Muscle of arm (tissue), 14 donors: ENCODE results near the gene FEM1A. TPM values are rescaled to one million over a fixed set of nuclear protein-coding genes. Genes with fewer than 3 reads are reported as not detected.
"Not testable (repeated sequence)": the region's sequence is repeated elsewhere in the genome, so short reads cannot be mapped to it uniquely, and the experiment has no call there.

Experiments
- DNase-seq: peaks from one replicate; pipeline ENCODE4 v3.0.0-alpha.2; 2013
- long read RNA-seq, 11 donors: transcript quantifications; one replicate each; lab custom pipeline, GENCODE V29; 2026
- polyA plus RNA-seq, 12 donors: library from polyadenylated mRNA; unstranded; fragments of 120-200 nt; gene quantifications; one replicate each; pipeline ENCODE4 v1.2.1, GENCODE V29; 2013; ENCODE audit not compliant: insufficient read length in 12 of 12

FEM1A gene
- 1 to 10 TPM in 11 of 12 donors, not detected in 1; 1.7 to 5.0 (median 2.7) TPM for polyA plus RNA-seq
- long read RNA-seq, donor 1, full-length matches to known transcripts = 51 of 136 reads
- long read RNA-seq, donor 1, partial matches to known transcripts = 85 of 136 reads
- long read RNA-seq, donor 1, other reads (novel, unspliced or antisense) = 0 of 136 reads
- long read RNA-seq, donor 2, full-length matches to known transcripts = 126 of 126 reads
- long read RNA-seq, donor 2, partial matches to known transcripts = 0 of 126 reads
- long read RNA-seq, donor 2, other reads (novel, unspliced or antisense) = 0 of 126 reads
- long read RNA-seq, donor 3, full-length matches to known transcripts = 61 of 61 reads
- long read RNA-seq, donor 3, partial matches to known transcripts = 0 of 61 reads
- long read RNA-seq, donor 3, other reads (novel, unspliced or antisense) = 0 of 61 reads
- long read RNA-seq, donor 4, full-length matches to known transcripts = 48 of 48 reads
- long read RNA-seq, donor 4, partial matches to known transcripts = 0 of 48 reads
- long read RNA-seq, donor 4, other reads (novel, unspliced or antisense) = 0 of 48 reads
- long read RNA-seq, donor 5, full-length matches to known transcripts = 185 of 185 reads
- long read RNA-seq, donor 5, partial matches to known transcripts = 0 of 185 reads
- long read RNA-seq, donor 5, other reads (novel, unspliced or antisense) = 0 of 185 reads
- long read RNA-seq, donor 6, full-length matches to known transcripts = 42 of 42 reads
- long read RNA-seq, donor 6, partial matches to known transcripts = 0 of 42 reads
- long read RNA-seq, donor 6, other reads (novel, unspliced or antisense) = 0 of 42 reads
- long read RNA-seq, donor 7, full-length matches to known transcripts = 50 of 65 reads
- long read RNA-seq, donor 7, partial matches to known transcripts = 8 of 65 reads
- long read RNA-seq, donor 7, other reads (novel, unspliced or antisense) = 7 of 65 reads
- long read RNA-seq, donor 8, full-length matches to known transcripts = 196 of 196 reads
- long read RNA-seq, donor 8, partial matches to known transcripts = 0 of 196 reads
- long read RNA-seq, donor 8, other reads (novel, unspliced or antisense) = 0 of 196 reads
- long read RNA-seq, donor 9, full-length matches to known transcripts = 69 of 69 reads
- long read RNA-seq, donor 9, partial matches to known transcripts = 0 of 69 reads
- long read RNA-seq, donor 9, other reads (novel, unspliced or antisense) = 0 of 69 reads
- long read RNA-seq, donor 10, full-length matches to known transcripts = 131 of 131 reads
- long read RNA-seq, donor 10, partial matches to known transcripts = 0 of 131 reads
- long read RNA-seq, donor 10, other reads (novel, unspliced or antisense) = 0 of 131 reads
- long read RNA-seq, donor 11, full-length matches to known transcripts = 117 of 117 reads
- long read RNA-seq, donor 11, partial matches to known transcripts = 0 of 117 reads
- long read RNA-seq, donor 11, other reads (novel, unspliced or antisense) = 0 of 117 reads

- peak; percentile 100 for DNase-seq
Observed at GRCh38 chr19:4791183-4792018, at the start of gene FEM1A. TSS of gene FEM1A (plus strand) at chr19:4791734. CDS start at chr19:4791855, 121 bp downstream.

GRCh38 chr19:4742723-4743646 lies 48.5 kb upstream of the FEM1A start:
- no peak for DNase-seq

- DNase-seq = peak; percentile 76
Observed at GRCh38 chr19:4744451-4745174, 46.9 kb upstream of the FEM1A start.

GRCh38 chr19:4745175-4745574 lies 46.4 kb upstream of the FEM1A start:
- DNase-seq = not testable (repeated sequence)

- no peak for DNase-seq
Observed at GRCh38 chr19:4745986-4746385, 45.5 kb upstream of the FEM1A start.

GRCh38 chr19:4748185-4748584 lies 43.3 kb upstream of the FEM1A start:
- no peak for DNase-seq

GRCh38 chr19:4748589-4748988 lies 42.9 kb upstream of the FEM1A start:
- DNase-seq = no peak

GRCh38 chr19:4749870-4750590 lies 41.5 kb upstream of the FEM1A start:
- DNase-seq = no peak

- no peak for DNase-seq
Observed at GRCh38 chr19:4754248-4754647, 37.3 kb upstream of the FEM1A start.

- DNase-seq = no peak
Observed at GRCh38 chr19:4755459-4755858, 36.1 kb upstream of the FEM1A start.

- no peak for DNase-seq
Observed at GRCh38 chr19:4758082-4758481, 33.5 kb upstream of the FEM1A start.

- DNase-seq = no peak
Observed at GRCh38 chr19:4758659-4759058, 32.9 kb upstream of the FEM1A start.

GRCh38 chr19:4759388-4760284 lies 31.9 kb upstream of the FEM1A start:
- peak; percentile 86 for DNase-seq

- no peak for DNase-seq
Observed at GRCh38 chr19:4760285-4760650, 31.3 kb upstream of the FEM1A start.

- DNase-seq = no peak
Observed at GRCh38 chr19:4763021-4763420, 28.5 kb upstream of the FEM1A start.

- no peak for DNase-seq
Observed at GRCh38 chr19:4764393-4764660, 27.2 kb upstream of the FEM1A start.
